Tibial artery (tissue), 4 donors: ENCODE results near the gene KIAA0513.

Experiments
- DNase-seq, 2 donors: peaks; one replicate each; pipeline ENCODE4 v3.0.0-alpha.2; 2019
- H3K27ac ChIP-seq, 2 donors: fragments of 200-600 bp; sonication (generic) in 1 of 2; 1 replicate in 1 of 2; 2 replicates in 1 of 2; pipeline ENCODE4 v1.5.1; 2018 to 2019; ENCODE audit warnings: mild to moderate bottlenecking in 1 of 2
- H3K27me3 ChIP-seq, 2 donors: fragments of 200-600 bp; sonication (generic) in 1 of 2; one replicate each; pipeline versions ENCODE4 v1.5.1 to v1.6.0; 2016 to 2019
- H3K36me3 ChIP-seq, 3 donors: fragments of 200-600 bp; sonication (generic) in 2 of 3; one replicate each; pipeline ENCODE4 v1.5.1; 2016 to 2019; ENCODE audit warnings: mild to moderate bottlenecking in 2 of 3
- H3K4me1 ChIP-seq, 4 donors: fragments of 200-600 bp; sonication (generic) in 2 of 4; 1 replicate in 3 of 4; 2 replicates in 1 of 4; pipeline ENCODE4 v1.5.1; 2016 to 2019
- H3K4me3 ChIP-seq, 2 donors: fragments of 200-600 bp; sonication (generic) in 1 of 2; 1 replicate in 1 of 2; 2 replicates in 1 of 2; pipeline ENCODE4 v1.5.1; 2018 to 2019; ENCODE audit warnings: mild to moderate bottlenecking in 2 of 2
- H3K9me3 ChIP-seq, 3 donors: fragments of 200-600 bp; sonication (generic) in 1 of 3; one replicate each; pipeline ENCODE4 v1.5.1; 2016 to 2019
- intact Hi-C: fragments of 100-400 bp; cut with DNase I; formaldehyde crosslinking; loops from one replicate; pipeline ENCODE4 v1.15.0; 2023; ENCODE audit warnings: low total_unique reads
- TF ChIP-seq, protein P1 (sequence below), 2 experiments: fragments of 200-600 bp in 1 of 2; fragments of 450-650 bp in 1 of 2; IDR thresholded peaks; one replicate each; pipeline ENCODE4 v1.5.1; 2017 to 2019; ENCODE audit warnings: antibody characterized with exemption in 2 of 2, mild to moderate bottlenecking in 1 of 2, moderate library complexity in 1 of 2

Gene KIAA0513

DNA sequence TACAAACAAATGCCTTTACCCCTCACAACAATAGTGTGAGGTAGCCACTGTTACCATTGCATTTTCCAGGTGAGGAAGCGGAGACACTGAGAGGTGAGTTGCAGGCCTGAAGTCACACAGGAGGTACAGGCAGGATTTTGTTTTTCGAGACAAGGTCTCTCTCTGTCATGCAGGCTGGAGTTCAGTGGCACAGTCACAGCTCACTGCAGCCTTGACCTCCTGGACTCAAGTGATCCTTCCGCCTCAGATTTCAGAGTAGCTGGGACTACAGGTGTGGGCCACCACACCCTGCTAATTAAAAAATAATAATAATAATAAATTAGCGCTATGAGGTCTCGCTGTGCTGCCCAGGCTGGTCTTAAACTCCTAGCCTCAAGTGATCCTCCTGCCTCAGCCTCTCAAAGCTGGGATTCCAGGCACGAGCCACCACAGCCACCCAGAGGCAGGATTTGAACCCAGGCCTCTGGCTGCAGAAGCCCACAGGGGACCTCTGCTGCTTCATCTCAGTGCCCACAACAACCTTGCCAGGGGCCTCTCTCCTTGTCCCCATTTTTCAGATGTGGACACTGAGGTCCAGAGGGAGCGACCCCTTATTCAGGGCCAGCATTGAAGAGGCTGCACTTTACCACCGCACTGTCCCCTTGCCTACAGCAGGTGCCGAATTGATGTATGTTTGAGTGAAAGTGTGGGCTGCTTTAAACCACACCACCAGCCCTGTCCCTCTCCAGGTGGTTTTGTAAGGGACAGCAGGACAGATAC, 100.7 kb downstream of the KIAA0513 start:
- Histone ChIP-seq H3K9me3 (no peaks in the 10 kb centered on the region), H3K4me3 (no peak overlapping the region), H3K36me3 (no peaks in the 10 kb centered on the region), H3K27me3 (no peaks in the 10 kb centered on the region), H3K4me1 (peaks cover 4 to 69% (median 50%) of the 10 kb centered on the region in 4 donors), H3K27ac (no peak overlapping the region)
- TF ChIP-seq, protein P1, sequence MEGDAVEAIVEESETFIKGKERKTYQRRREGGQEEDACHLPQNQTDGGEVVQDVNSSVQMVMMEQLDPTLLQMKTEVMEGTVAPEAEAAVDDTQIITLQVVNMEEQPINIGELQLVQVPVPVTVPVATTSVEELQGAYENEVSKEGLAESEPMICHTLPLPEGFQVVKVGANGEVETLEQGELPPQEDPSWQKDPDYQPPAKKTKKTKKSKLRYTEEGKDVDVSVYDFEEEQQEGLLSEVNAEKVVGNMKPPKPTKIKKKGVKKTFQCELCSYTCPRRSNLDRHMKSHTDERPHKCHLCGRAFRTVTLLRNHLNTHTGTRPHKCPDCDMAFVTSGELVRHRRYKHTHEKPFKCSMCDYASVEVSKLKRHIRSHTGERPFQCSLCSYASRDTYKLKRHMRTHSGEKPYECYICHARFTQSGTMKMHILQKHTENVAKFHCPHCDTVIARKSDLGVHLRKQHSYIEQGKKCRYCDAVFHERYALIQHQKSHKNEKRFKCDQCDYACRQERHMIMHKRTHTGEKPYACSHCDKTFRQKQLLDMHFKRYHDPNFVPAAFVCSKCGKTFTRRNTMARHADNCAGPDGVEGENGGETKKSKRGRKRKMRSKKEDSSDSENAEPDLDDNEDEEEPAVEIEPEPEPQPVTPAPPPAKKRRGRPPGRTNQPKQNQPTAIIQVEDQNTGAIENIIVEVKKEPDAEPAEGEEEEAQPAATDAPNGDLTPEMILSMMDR (IDR thresholded peaks at IDR 0.05): no peak
- intact Hi-C loops: no loop called here
- no peak for DNase-seq

DNA sequence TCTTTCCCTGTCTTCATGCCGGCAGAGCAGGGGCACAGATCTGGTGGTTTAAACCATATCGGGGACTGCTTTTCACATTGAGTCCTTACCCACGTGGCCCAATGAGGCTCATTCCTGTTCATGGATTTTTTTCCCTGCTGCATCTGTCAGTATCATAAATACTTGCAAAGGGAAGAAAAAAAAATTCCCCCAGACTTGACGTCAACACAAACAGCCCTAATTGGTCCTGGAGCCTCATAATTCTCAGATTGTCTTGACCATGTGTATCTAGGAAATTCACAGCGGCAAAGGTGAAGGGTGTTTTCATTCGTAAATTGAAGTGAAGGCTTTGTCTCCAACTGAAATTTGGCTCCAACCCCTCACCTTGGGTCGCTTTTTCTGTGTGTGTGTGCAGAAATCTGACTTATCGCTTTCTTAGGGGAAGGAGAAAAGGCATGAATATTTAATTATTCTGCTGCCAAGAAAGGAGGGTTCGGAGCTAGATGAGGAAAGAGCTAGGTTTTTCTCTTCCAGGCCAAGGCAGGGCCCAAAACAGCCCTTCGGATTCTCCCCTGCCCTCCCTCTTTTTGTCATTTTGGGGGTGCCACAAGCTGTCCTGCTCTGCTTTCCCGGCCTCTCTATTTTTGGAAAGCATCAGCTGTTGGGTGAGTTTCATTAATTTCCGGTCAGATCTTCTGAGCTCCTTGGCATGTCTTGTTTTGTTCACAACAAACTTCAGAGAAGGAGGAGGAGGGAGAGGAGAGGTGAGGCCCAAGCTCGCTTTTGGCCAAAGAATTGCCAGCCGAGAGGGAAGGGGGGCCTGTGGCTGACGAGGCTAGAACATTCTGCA, 102.5 kb downstream of the KIAA0513 start:
- TF ChIP-seq, protein P1 (IDR thresholded peaks at IDR 0.05): no peak
- Histone ChIP-seq H3K4me3 (no peak overlapping the region), H3K27me3 (no peaks in the 10 kb centered on the region), H3K36me3 (no peaks in the 10 kb centered on the region), H3K27ac (peak overlapping the region; percentile 74 to 81), H3K9me3 (no peaks in the 10 kb centered on the region), H3K4me1 (peaks cover 4 to 52% (median 40%) of the 10 kb centered on the region in 4 donors)
- DNase-seq: peak; percentile 69 to 87
- intact Hi-C loops: no loop called here

DNA sequence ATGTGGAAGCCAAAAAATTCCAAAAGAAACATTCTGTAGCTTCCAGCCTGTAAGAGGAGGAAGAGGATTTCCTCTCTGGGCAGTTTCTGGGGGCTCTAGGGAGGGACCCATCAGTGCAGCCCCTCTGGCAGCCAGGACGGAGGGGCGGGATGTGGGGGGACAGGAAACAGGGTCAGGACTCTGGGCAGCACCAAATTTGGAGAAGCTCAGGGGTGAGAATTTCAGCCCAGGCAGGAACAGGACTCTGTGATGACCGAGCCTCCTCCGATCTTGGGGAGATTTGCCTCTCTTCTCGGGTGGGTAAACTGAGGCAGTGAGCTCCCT, 103.1 kb downstream of the KIAA0513 start:
- intact Hi-C loops: no loop called here
- Histone ChIP-seq H3K36me3 (no peaks in the 10 kb centered on the region), H3K27me3 (no peaks in the 10 kb centered on the region), H3K9me3 (no peaks in the 10 kb centered on the region), H3K4me1 (peaks cover 4 to 52% (median 36%) of the 10 kb centered on the region in 4 donors), H3K4me3 (no peak overlapping the region), H3K27ac (peak overlapping the region; percentile 74 to 81)
- no peak for DNase-seq
- TF ChIP-seq, protein P1 (IDR thresholded peaks at IDR 0.05): no peak

DNA sequence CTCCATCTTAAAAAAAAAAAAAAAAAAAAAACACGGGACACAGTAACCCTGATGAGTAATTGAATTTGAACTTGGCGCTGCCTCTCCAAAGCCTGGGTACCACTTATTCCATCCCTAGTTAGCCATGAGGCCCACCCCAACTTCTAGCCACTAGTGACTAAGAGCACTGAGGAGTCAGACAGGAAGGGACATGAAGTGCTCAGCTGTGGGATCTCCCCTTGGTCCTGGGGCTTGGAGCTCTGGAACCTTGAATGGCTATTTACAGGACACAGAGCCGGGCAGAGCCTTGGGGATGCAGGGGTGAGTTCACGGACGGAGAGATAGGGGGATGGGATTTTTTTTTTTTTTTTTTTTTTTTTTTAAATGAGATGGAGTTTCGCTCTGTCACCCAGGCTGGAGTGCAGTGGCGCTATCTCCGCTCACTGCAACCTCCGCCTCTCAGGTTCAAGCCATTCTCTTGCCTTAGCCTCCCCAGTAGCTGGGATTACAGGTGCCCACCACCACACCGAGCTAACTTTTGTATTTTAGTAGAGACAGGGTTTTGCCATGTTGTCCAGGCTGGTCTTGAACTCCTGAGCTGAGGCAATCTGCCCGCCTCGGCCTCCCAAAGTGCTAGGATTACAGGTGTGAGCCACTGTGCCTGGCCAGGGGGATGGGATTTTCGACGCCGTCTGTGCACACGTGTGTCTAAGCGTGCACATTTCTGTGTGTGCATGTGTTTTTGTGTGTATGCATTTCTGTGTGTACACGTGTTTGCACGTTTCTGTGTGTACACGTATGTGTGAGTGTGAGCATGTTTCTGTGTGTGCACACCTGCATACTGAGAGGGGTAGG, 105.1 kb downstream of the KIAA0513 start:
- Histone ChIP-seq H3K27me3 (no peaks in the 10 kb centered on the region), H3K36me3 (no peaks in the 10 kb centered on the region), H3K4me3 (no peak overlapping the region), H3K4me1 (peaks cover 7 to 50% (median 37%) of the 10 kb centered on the region in 4 donors), H3K9me3 (no peaks in the 10 kb centered on the region), H3K27ac (no peak overlapping the region)
- DNase-seq: no peak
- intact Hi-C loops: no loop called here
- TF ChIP-seq, protein P1 (IDR thresholded peaks at IDR 0.05): no peak

DNA sequence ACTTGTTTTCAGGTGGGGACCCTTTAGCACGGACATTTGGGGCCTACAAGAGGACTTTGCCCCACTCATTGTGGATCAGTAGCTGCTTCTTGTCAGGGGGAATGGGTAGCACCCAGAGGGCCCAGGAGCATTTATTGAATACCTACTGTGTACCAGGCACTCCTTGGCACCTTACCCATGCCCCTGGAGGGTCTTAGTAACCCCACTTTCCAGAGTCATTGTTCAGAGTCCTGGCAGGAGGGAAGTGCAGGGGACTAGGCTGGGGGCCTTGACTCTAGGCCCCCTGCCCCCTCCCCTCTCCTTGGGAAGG, 105.7 kb downstream of the KIAA0513 start:
- DNase-seq: no peak
- TF ChIP-seq, protein P1 (IDR thresholded peaks at IDR 0.05): no peak
- peaks cover 7 to 56% (median 38%) of the 10 kb centered on the region in 4 donors for H3K4me1 ChIP-seq

More for the DNA sequence above, 105.7 kb downstream of the KIAA0513 start:
- Histone ChIP-seq H3K36me3 (no peaks in the 10 kb centered on the region), H3K27ac (no peak overlapping the region), H3K4me3 (no peak overlapping the region), H3K9me3 (no peaks in the 10 kb centered on the region), H3K27me3 (no peaks in the 10 kb centered on the region)
- intact Hi-C loops: no loop called here
